ENCODE measurements around the gene MKRN2OS. TPM values are rescaled to one million over a fixed set of nuclear protein-coding genes. Genes with fewer than 3 reads are reported as not detected.

The MKRN2OS gene
- total and polyA plus RNA-seq, 3 donors from 2014 or later, result not detected

GRCh38 chr3:12588039-12589009, 43.0 kb upstream of the MKRN2OS start:
- TF ChIP-seq POLR2A (IDR thresholded peaks at IDR 0.05) (no peak), CTCF (IDR thresholded peaks at IDR 0.05) (no peak)
- WGBS, 2 donors, result 79 to 80% methylated on average over 7 of the region's 7 CpGs
- DNase-seq, result no peak
- no peaks in the 10 kb centered on the region for H3K9me3 ChIP-seq
- no peak overlapping the region for H3K4me3 ChIP-seq
- intact Hi-C loops (cut with DNase I; ENCODE audit: low total_unique reads), result no loop called here
- peaks cover 13% of the 10 kb centered on the region for H3K4me1 ChIP-seq
- H3K36me3 ChIP-seq (ENCODE audit: low read depth, missing control alignments), result peaks cover 3% of the 10 kb centered on the region
- H3K27me3 ChIP-seq, result no peaks in the 10 kb centered on the region
- no peak overlapping the region for H3K27ac ChIP-seq

- intact Hi-C loops (cut with DNase I; ENCODE audit: low total_unique reads), result no loop called here
- H3K4me3 ChIP-seq, result no peak overlapping the region
- 81 to 82% methylated on average over 3 of the region's 3 CpGs for WGBS, 2 donors
- DNase-seq, result no peak
- H3K36me3 ChIP-seq (ENCODE audit: low read depth, missing control alignments), result peaks cover 3% of the 10 kb centered on the region
- TF ChIP-seq POLR2A (IDR thresholded peaks at IDR 0.05) (no peak), CTCF (IDR thresholded peaks at IDR 0.05) (no peak)
- no peaks in the 10 kb centered on the region for H3K27me3 ChIP-seq
- peaks cover under 1% of the 10 kb centered on the region for H3K4me1 ChIP-seq
- no peaks in the 10 kb centered on the region for H3K9me3 ChIP-seq
- no peak overlapping the region for H3K27ac ChIP-seq
These were observed 41.1 kb upstream of the MKRN2OS start for GRCh38 chr3:12586403-12586802.

DNA sequence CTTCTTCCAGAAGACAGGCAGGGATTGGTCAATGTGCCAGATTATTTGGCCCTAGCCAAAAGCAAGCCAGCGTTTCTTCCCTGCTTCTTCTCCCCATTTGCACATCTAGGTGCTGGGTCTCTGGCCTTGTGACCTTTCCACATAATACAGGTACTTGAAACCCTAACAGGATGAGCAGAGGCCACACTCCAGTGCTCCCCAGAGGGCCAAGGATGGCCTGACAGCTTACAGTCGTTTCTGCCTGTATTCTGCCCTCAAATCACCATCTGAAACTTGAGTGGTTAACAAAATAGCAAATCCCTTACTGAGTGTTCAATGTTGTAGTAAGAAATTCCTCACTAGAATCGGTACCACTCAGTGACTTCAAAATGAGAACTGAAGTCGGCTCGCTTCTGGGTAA, 40.7 kb upstream of the MKRN2OS start:
- no peaks in the 10 kb centered on the region for H3K27me3 ChIP-seq
- no peaks in the 10 kb centered on the region for H3K9me3 ChIP-seq
- H3K4me1 ChIP-seq, result no peaks in the 10 kb centered on the region
- TF ChIP-seq CTCF (IDR thresholded peaks at IDR 0.05) (no peak), POLR2A (IDR thresholded peaks at IDR 0.05) (no peak)
- H3K36me3 ChIP-seq (ENCODE audit: low read depth, missing control alignments), result peaks cover 3% of the 10 kb centered on the region
- intact Hi-C loops (cut with DNase I; ENCODE audit: low total_unique reads), result no loop called here
- H3K27ac ChIP-seq, result no peak overlapping the region
- no peak overlapping the region for H3K4me3 ChIP-seq
- WGBS, 2 donors, result 59 to 73% methylated on average over 5 of the region's 5 CpGs
- no peak for DNase-seq

- intact Hi-C loops (cut with DNase I; ENCODE audit: low total_unique reads), result no loop called here
- no peaks in the 10 kb centered on the region for H3K4me1 ChIP-seq
- peaks cover 3% of the 10 kb centered on the region for H3K36me3 ChIP-seq (ENCODE audit: low read depth, missing control alignments)
- DNase-seq, result no peak
- H3K9me3 ChIP-seq, result no peaks in the 10 kb centered on the region
- no peak overlapping the region for H3K4me3 ChIP-seq
- TF ChIP-seq CTCF (IDR thresholded peaks at IDR 0.05) (no peak), POLR2A (IDR thresholded peaks at IDR 0.05) (no peak)
- no peak overlapping the region for H3K27ac ChIP-seq
- 67 to 72% methylated on average over 3 of the region's 3 CpGs for WGBS, 2 donors
- no peaks in the 10 kb centered on the region for H3K27me3 ChIP-seq
These were observed 39.9 kb upstream of the MKRN2OS start for GRCh38 chr3:12585181-12585580.
